Cerebellar cortex (tissue), 1 donor: ENCODE measurements around the gene LRSAM1.

Experiments used
- DNase-seq: peaks from one replicate; pipeline ENCODE4 v3.0.0-alpha.2; 2015; ENCODE audit warnings: low spot score

LRSAM1 gene

DNA sequence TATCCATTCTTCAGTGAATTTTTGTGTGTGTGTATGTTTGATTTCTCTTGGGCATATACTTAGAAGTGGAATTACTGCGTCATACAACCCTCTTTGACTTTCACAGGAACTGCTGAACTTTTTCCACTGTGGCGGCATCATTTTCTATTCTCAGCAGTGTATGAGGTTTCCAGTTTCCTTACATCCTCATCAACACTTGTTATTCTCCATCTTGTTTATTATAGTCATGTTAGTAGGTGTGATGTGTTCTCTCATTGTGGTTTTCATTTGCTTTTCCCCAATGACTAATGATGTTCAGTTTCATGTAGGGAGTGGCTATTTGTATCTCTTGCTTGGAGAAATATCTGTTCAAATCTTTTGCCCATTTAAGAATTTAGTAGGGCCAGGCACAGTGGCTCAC is 24.6 kb upstream of the LRSAM1 start:
- DNase-seq, result no peak

- DNase-seq, result no peak
These were observed 23.0 kb upstream of the LRSAM1 start for GRCh38 chr9:127428348-127428747.

DNA sequence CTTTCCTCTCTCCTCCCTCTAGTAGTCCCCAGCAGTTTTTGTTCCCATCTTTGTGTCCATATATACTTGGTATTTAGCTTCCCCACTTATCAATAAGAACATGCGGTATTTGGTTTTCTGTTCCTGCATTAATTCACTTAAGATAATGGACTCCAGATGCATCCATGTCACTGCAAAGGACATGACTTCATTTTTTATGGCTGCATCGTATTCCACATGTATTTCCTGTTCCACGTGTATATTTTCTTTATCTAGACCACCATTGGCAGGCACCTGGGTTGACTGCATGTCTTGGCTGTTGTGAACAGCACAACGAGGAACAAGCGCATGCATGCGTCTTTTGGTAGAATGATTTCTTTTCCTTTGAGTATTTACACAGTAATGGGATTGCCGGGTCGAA is 20.9 kb upstream of the LRSAM1 start:
- DNase-seq, result no peak

- peak; percentile 30 for DNase-seq
These were observed 13.6 kb upstream of the LRSAM1 start for GRCh38 chr9:127437497-127438264.

DNA sequence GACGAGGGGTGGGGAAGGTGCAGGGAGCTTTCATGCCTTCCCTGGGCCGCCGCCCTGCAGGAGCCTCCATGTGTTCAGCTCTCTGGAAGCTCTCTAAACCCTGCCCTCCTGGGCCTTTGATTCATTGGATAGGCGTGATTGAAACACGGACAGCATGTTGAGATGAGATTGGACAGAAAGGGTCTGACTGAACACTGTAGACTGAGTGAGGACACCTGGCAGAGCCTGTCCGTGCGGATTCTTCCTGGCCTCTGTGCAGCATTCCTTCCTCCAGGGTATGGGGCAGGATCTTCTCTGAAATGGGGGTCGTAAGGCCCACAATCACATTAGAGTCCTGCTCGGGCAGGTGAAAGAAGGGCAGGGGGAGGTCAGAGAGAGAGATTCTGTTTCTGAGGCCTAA is 12.9 kb upstream of the LRSAM1 start:
- DNase-seq, result no peak

DNA sequence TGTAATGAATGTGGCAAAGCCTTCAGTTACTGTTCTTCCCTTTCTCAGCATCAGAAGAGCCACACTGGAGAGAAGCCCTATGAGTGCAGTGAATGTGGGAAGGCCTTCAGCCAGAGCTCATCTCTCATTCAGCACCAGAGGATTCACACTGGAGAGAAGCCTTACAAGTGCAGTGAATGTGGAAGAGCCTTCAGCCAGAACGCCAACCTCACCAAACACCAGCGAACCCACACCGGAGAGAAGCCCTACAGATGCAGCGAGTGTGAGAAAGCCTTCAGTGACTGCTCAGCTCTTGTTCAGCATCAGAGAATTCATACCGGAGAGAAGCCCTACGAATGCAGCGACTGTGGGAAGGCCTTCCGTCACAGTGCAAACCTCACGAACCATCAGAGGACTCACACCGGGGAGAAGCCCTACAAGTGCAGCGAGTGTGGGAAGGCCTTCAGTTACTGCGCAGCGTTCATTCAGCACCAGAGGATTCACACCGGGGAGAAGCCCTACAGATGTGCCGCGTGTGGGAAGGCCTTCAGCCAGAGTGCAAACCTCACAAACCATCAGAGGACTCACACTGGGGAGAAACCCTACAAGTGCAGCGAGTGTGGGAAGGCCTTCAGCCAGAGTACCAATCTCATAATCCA is 6.9 kb upstream of the LRSAM1 start:
- peak; percentile 52 for DNase-seq

- DNase-seq, result peak; percentile 60
These were observed 6.1 kb upstream of the LRSAM1 start for GRCh38 chr9:127444921-127445850.

- peak; percentile 62 for DNase-seq
These were observed 5.2 kb upstream of the LRSAM1 start for GRCh38 chr9:127445851-127446712.

GRCh38 chr9:127446713-127447415 is 4.4 kb upstream of the LRSAM1 start:
- peak; percentile 52 for DNase-seq

- peak; percentile 21 for DNase-seq
These were observed 3.7 kb upstream of the LRSAM1 start for GRCh38 chr9:127447416-127448111.

GRCh38 chr9:127448112-127448805 is 3.1 kb upstream of the LRSAM1 start:
- peak; percentile 22 for DNase-seq

DNA sequence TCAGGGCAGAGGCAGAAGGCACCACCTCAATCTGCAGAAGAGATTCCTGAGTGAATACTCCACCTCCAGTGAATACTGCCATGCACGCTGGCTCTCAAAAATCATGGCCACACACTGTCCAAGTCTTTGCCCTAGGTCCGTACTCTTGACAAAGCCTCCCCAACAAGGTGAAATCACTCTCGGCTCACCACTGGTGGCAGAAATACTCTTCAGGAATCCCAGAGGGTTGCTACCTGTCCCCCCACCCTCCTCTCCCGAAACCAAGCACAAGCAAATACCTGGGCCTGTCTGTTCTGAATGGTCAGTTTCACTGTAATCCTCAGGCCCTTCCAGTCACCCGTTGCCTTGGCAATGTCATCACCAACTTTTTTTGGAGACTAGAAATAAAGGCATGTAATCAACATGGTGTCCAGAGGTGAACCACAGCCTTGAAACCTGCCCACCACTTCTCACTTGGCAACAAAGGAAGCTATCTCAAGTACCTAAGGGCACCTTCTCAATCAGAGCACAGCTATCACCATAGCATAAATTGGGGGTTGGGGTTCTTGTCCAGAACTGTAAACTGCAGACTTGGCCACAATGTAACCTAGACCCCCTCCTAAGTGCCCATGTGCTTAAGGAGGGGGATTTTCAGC is 1.9 kb upstream of the LRSAM1 start:
- no peak for DNase-seq

GRCh38 chr9:127450243-127450760 is 1.0 kb upstream of the LRSAM1 start:
- DNase-seq, result no peak

DNA sequence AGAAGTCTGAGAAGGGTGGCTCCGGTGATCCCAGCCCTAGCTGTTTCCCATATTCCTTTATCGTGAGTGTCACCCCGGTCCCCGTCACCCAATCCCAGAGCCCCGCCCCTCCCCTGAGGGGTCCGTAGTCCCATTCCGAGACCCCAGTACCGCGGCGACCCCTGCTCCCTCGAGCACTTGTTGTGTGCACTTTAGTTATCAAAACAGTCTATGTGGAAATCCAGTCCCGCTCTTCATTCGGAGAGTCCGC is 223 bp downstream of the LRSAM1 start:
- no peak for DNase-seq

DNA sequence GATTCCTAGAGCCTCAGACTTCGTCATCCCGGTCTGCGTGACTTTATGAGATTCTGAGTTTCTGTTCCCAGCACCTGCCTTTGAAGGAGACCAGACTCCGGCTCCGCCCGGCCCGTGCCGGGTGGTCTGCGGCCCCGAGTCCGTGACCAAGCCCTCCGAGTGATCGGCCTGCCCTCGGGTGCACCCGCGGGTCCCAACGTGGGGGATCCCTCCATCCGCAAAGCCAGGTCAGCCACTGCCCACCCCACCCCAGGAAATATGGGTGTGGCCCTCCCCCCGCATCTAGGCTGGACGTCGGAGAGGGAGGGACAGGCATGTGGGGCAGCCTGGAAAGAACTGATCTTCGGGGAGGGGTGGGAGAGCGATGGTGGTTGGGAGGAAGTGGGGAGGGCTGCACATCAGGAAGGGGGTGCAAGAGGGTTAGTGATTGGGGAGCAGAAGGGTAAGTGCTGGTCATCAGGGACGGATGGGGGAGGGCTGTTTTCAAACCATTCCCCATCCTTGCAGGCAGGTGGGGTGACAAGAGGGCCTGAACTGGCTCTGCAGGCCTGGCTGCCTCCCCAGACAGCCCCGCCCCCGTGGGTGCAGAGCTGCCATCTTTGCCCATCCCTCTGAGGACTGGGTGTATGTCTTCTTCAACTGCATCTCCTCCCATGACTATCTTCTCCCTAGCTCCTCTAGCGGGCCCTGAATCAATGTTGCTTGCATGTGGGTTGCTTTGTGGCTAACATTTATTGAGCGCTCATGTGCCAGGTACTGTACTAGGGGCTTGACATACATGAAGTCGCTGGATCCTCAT is 747 bp downstream of the LRSAM1 start:
- DNase-seq, result peak; percentile 60

GRCh38 chr9:127452691-127453090 is 1.4 kb downstream of the LRSAM1 start:
- DNase-seq, result peak; percentile 25

DNA sequence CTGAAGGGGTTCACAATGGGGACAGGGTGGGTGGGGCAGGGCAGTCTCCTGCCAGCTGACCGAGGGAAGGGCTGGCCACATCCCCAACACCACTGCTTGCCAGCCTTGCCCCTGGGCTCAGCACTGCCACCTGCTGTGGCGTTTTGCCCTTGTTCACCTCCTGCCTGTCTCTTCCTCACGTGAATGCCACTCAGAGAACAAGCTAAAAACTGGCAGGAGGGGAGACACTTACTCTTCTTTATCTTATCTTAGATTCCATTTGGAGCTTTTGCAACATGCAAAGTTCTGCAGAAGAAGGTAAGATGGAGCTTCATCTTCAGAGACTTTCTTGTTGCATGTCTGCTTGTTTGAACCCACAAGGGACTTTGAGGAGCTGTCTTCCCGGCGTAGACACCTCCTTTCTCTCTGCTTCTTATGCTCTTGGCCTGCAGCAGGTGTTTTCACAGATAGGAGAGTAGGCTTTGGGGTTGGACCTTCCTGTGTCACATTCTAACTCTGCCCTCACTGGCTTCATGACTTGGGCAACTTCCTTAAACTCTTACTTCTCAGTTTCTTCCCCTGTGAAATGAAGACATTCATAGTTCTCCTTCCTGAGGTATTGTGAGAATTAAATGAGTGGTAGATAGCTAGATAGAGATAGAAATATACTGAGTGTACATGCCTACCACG is 4.1 kb downstream of the LRSAM1 start:
- no peak for DNase-seq
